Measurements from ENCODE around the gene IDE. TPM values are rescaled to one million over a fixed set of nuclear protein-coding genes. Genes with fewer than 3 reads are reported as not detected.

The IDE gene
- total RNA-seq, 1 experiment from 2014 or later, result 41.2 TPM

- DNase-seq, result no peak
- intact Hi-C loops (cut with micrococcal nuclease; ENCODE audit: unreplicated experiment), result no loop called here
These were observed 20.0 kb upstream of the IDE start for GRCh38 chr10:92593619-92594588.

GRCh38 chr10:92592761-92593618 is 19.1 kb upstream of the IDE start, which contains the start of gene KIF11:
TSS of gene KIF11 (plus strand) at chr10:92593130. CDS start at chr10:92593376, 246 bp downstream.
- intact Hi-C loops (cut with micrococcal nuclease; ENCODE audit: unreplicated experiment), result no loop called here
- Histone ChIP-seq H3K79me2 (ENCODE audit: low read depth) (peaks cover 50% of the 10 kb centered on the region), H3K4me1 (replicated peaks; ENCODE audit: insufficient read depth) (peaks cover 34% of the 10 kb centered on the region), H3K9me3 (ENCODE audit: insufficient read depth, low read depth) (no peaks in the 10 kb centered on the region), H3K27ac (peak within 1 kb of the TSS; percentile 97), H3K36me3 (ENCODE audit: low read depth) (no peaks in the 10 kb centered on the region), H4K20me1 (ENCODE audit: insufficient read depth) (no peaks in the 10 kb centered on the region), H3K9me2 (ENCODE audit: insufficient read depth) (no peaks in the 10 kb centered on the region), H2AFZ (peak within 1 kb of the TSS; percentile 94), H3F3A (ENCODE audit: insufficient read depth, low read depth) (peaks cover 31% of the 10 kb centered on the region), H3K4me3 (peak within 1 kb of the TSS; percentile 93), H3K4me2 (peak within 1 kb of the TSS; percentile 98), H3K27me3 (ENCODE audit: insufficient read depth, low read depth) (no peaks in the 10 kb centered on the region)
- no TSS peak for BruUV-seq (replicated peaks)
- no peak for TF ChIP-seq CTCF (conservative IDR thresholded peaks at IDR 0.05)
- no peak for TF ChIP-seq EZH2 (IDR thresholded peaks at IDR 0.05; ENCODE audit: low read depth)
- CTCF ChIA-PET, result no interaction called here
- peak; percentile 85 to 92 for DNase-seq
- POLR2A ChIA-PET (ENCODE audit: unreplicated experiment), result no interaction called here

More at GRCh38 chr10:92593619-92594588, 20.0 kb upstream of the IDE start:
- ChIA-PET CTCF (no interaction called here), POLR2A (ENCODE audit: unreplicated experiment) (no interaction called here)
- Histone ChIP-seq H3K4me1 (replicated peaks; ENCODE audit: insufficient read depth) (peaks cover 34% of the 10 kb centered on the region), H4K20me1 (ENCODE audit: insufficient read depth) (no peaks in the 10 kb centered on the region), H3K27me3 (ENCODE audit: insufficient read depth, low read depth) (no peaks in the 10 kb centered on the region), H3K4me2 (peak overlapping the region; percentile 98), H3K79me2 (ENCODE audit: low read depth) (peaks cover 60% of the 10 kb centered on the region), H2AFZ (peak overlapping the region; percentile 94), H3K9me2 (ENCODE audit: insufficient read depth) (no peaks in the 10 kb centered on the region), H3F3A (ENCODE audit: insufficient read depth, low read depth) (peaks cover 31% of the 10 kb centered on the region), H3K9me3 (ENCODE audit: insufficient read depth, low read depth) (no peaks in the 10 kb centered on the region), H3K27ac (peak overlapping the region; percentile 97; the same call in 1 of the 2 replicates), H3K4me3 (peak overlapping the region; percentile 93), H3K36me3 (ENCODE audit: low read depth) (no peaks in the 10 kb centered on the region)
- BruUV-seq (replicated peaks), result TSS peak; percentile 47
- TF ChIP-seq CTCF (conservative IDR thresholded peaks at IDR 0.05) (no peak), EZH2 (IDR thresholded peaks at IDR 0.05; ENCODE audit: low read depth) (no peak)

GRCh38 chr10:92591550-92592022 is 17.7 kb upstream of the IDE start:
- intact Hi-C loops (cut with micrococcal nuclease; ENCODE audit: unreplicated experiment), result loop anchor here (2.0 kb wide), 1 partner anchor 17 kb away; the partner anchor contains the start of gene IDE
- Histone ChIP-seq H3K4me2 (peak overlapping the region; percentile 98), H3F3A (ENCODE audit: insufficient read depth, low read depth) (peaks cover 31% of the 10 kb centered on the region), H4K20me1 (ENCODE audit: insufficient read depth) (no peaks in the 10 kb centered on the region), H3K36me3 (ENCODE audit: low read depth) (no peaks in the 10 kb centered on the region), H3K27ac (peak overlapping the region; percentile 97), H3K9me3 (ENCODE audit: insufficient read depth, low read depth) (no peaks in the 10 kb centered on the region), H3K4me1 (replicated peaks; ENCODE audit: insufficient read depth) (peaks cover 33% of the 10 kb centered on the region), H2AFZ (peak overlapping the region; percentile 94), H3K4me3 (peak overlapping the region; percentile 93), H3K79me2 (ENCODE audit: low read depth) (peaks cover 36% of the 10 kb centered on the region), H3K27me3 (ENCODE audit: insufficient read depth, low read depth) (no peaks in the 10 kb centered on the region), H3K9me2 (ENCODE audit: insufficient read depth) (no peaks in the 10 kb centered on the region)
- ChIA-PET POLR2A (ENCODE audit: unreplicated experiment) (interaction anchor here (0.6 to 0.7 kb wide), 6 partner anchors 11 to 750 kb away, joined by 3 to 8 read pairs (median 5); no protein-coding TSS in a partner anchor), CTCF (no interaction called here)
- TF ChIP-seq EZH2 (IDR thresholded peaks at IDR 0.05; ENCODE audit: low read depth) (no peak), CTCF (conservative IDR thresholded peaks at IDR 0.05) (no peak)
- peak; percentile 83 to 87 for DNase-seq
- no TSS peak for BruUV-seq (replicated peaks)
